H9 (cell line): ENCODE results near the gene IFNA13. TPM values are rescaled to one million over a fixed set of nuclear protein-coding genes. Genes with fewer than 3 reads are reported as not detected.

ENCODE experiments used
- DNase-seq: peaks from one replicate; pipeline ENCODE4 v3.0.0-alpha.2; 2017
- H2AFZ ChIP-seq: one replicate; pipeline ENCODE4 v1.6.1; 2013; ENCODE audit warnings: mild to moderate bottlenecking, low read length, control low read depth, moderate library complexity
- H2AK5ac ChIP-seq: 2 replicates; pipeline ENCODE4 v1.6.1; 2013; ENCODE audit warnings: low read length, control low read depth, mixed read lengths; ENCODE audit not compliant: insufficient read length
- H2BK120ac ChIP-seq: one replicate; pipeline ENCODE4 v1.6.1; 2013; ENCODE audit warnings: low read depth, mild to moderate bottlenecking, low read length, control low read depth, inconsistent platforms; ENCODE audit not compliant: poor library complexity, severe bottlenecking
- H2BK12ac ChIP-seq: 2 replicates; pipeline ENCODE4 v1.6.1; 2013; ENCODE audit warnings: low read length, control low read depth, mixed read lengths, low read depth; ENCODE audit not compliant: insufficient read length
- H2BK15ac ChIP-seq: 2 replicates; pipeline ENCODE4 v1.6.1; 2013; ENCODE audit warnings: low read depth, low read length, control low read depth
- H2BK20ac ChIP-seq: one replicate; pipeline ENCODE4 v1.6.1; 2013; ENCODE audit warnings: low read depth, mild to moderate bottlenecking, low read length, control low read depth, inconsistent platforms; ENCODE audit not compliant: poor library complexity, severe bottlenecking
- H2BK5ac ChIP-seq: 2 replicates; pipeline ENCODE4 v1.6.1; 2013; ENCODE audit warnings: low read length, control low read depth, mixed read lengths; ENCODE audit not compliant: insufficient read length
- H3K14ac ChIP-seq: 2 replicates; pipeline ENCODE4 v1.6.1; 2013; ENCODE audit warnings: low read length, control low read depth; ENCODE audit not compliant: insufficient read depth
- H3K18ac ChIP-seq: 2 replicates; pipeline ENCODE4 v1.6.1; 2013; ENCODE audit warnings: low read depth, mild to moderate bottlenecking, mixed read lengths, low read length, control low read depth; ENCODE audit not compliant: insufficient read length
- H3K23ac ChIP-seq: 2 replicates; pipeline ENCODE4 v1.6.1; 2013; ENCODE audit warnings: low read length, control low read depth, mixed read lengths, low read depth; ENCODE audit not compliant: insufficient read length
- H3K23me2 ChIP-seq: 2 replicates; pipeline ENCODE4 v1.6.1; 2013; ENCODE audit warnings: low read depth, mild to moderate bottlenecking, mixed read lengths, low read length, control low read depth; ENCODE audit not compliant: insufficient read length, poor library complexity, severe bottlenecking
- H3K27ac ChIP-seq: 2 replicates; pipeline ENCODE4 v1.5.1; 2013; ENCODE audit warnings: low read length, control low read depth, mixed read lengths, low read depth; ENCODE audit not compliant: insufficient read length
- H3K27me3 ChIP-seq: 2 replicates; pipeline ENCODE4 v1.6.1; 2013; ENCODE audit warnings: low read length, control low read depth, inconsistent platforms; ENCODE audit not compliant: insufficient read depth
- H3K4ac ChIP-seq: 2 replicates; pipeline ENCODE4 v1.6.1; 2013; ENCODE audit warnings: low read depth, mild to moderate bottlenecking, control low read depth, inconsistent platforms, low read length, moderate library complexity
- H3K4me1 ChIP-seq: 2 replicates; pipeline ENCODE4 v1.6.1; 2013; ENCODE audit warnings: low read length, control low read depth, inconsistent platforms; ENCODE audit not compliant: insufficient read depth
- H3K4me2 ChIP-seq: 2 replicates; pipeline ENCODE4 v1.6.1; 2013; ENCODE audit warnings: low read length, control low read depth, mixed read lengths; ENCODE audit not compliant: insufficient read length, insufficient read depth
- H3K56ac ChIP-seq: 2 replicates; pipeline ENCODE4 v1.6.1; 2013; ENCODE audit warnings: low read depth, mild to moderate bottlenecking, mixed read lengths, low read length, control low read depth; ENCODE audit not compliant: insufficient read length
- H3K79me1 ChIP-seq: 2 replicates; pipeline ENCODE4 v1.6.1; 2013; ENCODE audit warnings: low read depth, mild to moderate bottlenecking, moderate library complexity, low read length, control low read depth, inconsistent platforms; ENCODE audit not compliant: insufficient read depth, poor library complexity, severe bottlenecking
- H3K79me2 ChIP-seq: 2 replicates; pipeline ENCODE4 v1.6.1; 2013; ENCODE audit warnings: low read length, control low read depth, inconsistent platforms; ENCODE audit not compliant: insufficient read depth
- H3K9ac ChIP-seq: 2 replicates; pipeline ENCODE4 v1.6.1; 2013; ENCODE audit warnings: low read length, control low read depth, mixed read lengths; ENCODE audit not compliant: insufficient read length; ENCODE audit errors: extremely low read depth
- H3K9me3 ChIP-seq: one replicate; pipeline ENCODE4 v1.6.1; 2013; ENCODE audit warnings: low read depth, low read length, inconsistent platforms; ENCODE audit not compliant: control insufficient read depth
- H3T11ph ChIP-seq: one replicate; pipeline ENCODE4 v1.6.1; 2013; ENCODE audit warnings: mild to moderate bottlenecking, low read length, control low read depth, inconsistent platforms
- H4K20me1 ChIP-seq: one replicate; pipeline ENCODE4 v1.6.1; 2013; ENCODE audit not compliant: control insufficient read depth, insufficient read length, insufficient read depth
- H4K5ac ChIP-seq: 2 replicates; pipeline ENCODE4 v1.6.1; 2013; ENCODE audit warnings: low read depth, mild to moderate bottlenecking, mixed read lengths, low read length, control low read depth; ENCODE audit not compliant: insufficient read length
- H4K8ac ChIP-seq: replicated peaks from 2 replicates; pipeline ENCODE4 v1.6.1; 2013; ENCODE audit warnings: low read length, control low read depth, mixed read lengths, low read depth; ENCODE audit not compliant: insufficient read length
- H4K91ac ChIP-seq: 2 replicates; pipeline ENCODE4 v1.6.1; 2013; ENCODE audit warnings: low read depth, mild to moderate bottlenecking, moderate library complexity, mixed read lengths, low read length, control low read depth; ENCODE audit not compliant: insufficient read length
- H3K27ac Mint-ChIP-seq, 3 experiments: 2 replicates in 2 of 3; 3 replicates in 1 of 3; pipeline ENCODE4 v1.8.0; 2020 to 2021; ENCODE audit warnings: mixed read lengths in 3 of 3, mild to moderate bottlenecking in 1 of 3, moderate library complexity in 1 of 3
- H3K27me3 Mint-ChIP-seq: 2 replicates; pipeline ENCODE4 v1.8.0; 2021; ENCODE audit warnings: low read depth, mild to moderate bottlenecking, moderate library complexity, mixed read lengths
- H3K36me3 Mint-ChIP-seq, 3 experiments: 2 replicates in 2 of 3; 3 replicates in 1 of 3; pipeline ENCODE4 v1.8.0; 2020 to 2021; ENCODE audit warnings: low read depth in 3 of 3, mixed read lengths in 3 of 3; ENCODE audit not compliant: insufficient read depth in 1 of 3
- H3K4me1 Mint-ChIP-seq, 2 experiments: 2 replicates each; pipeline ENCODE4 v1.8.0; 2020; ENCODE audit warnings: mixed read lengths in 2 of 2
- H3K4me3 Mint-ChIP-seq, 2 experiments: 2 replicates in 1 of 2; 3 replicates in 1 of 2; pipeline ENCODE4 v1.8.0; 2020 to 2021; ENCODE audit warnings: mild to moderate bottlenecking in 2 of 2, mixed read lengths in 2 of 2, moderate library complexity in 1 of 2
- H3K9me3 Mint-ChIP-seq, 2 experiments: 2 replicates in 1 of 2; 3 replicates in 1 of 2; pipeline ENCODE4 v1.8.0; 2020; ENCODE audit warnings: mild to moderate bottlenecking in 2 of 2, mixed read lengths in 2 of 2, moderate library complexity in 1 of 2
- CTCF ChIP-seq: fragments of 200-600 bp; sonication (generic); conservative IDR thresholded peaks from 3 replicates; pipeline ENCODE4 v1.8.0; 2021; ENCODE audit warnings: antibody characterized with exemption, mild to moderate bottlenecking
- WGBS: extraction: QIAGEN DNeasy Blood & Tissue Kit; methylation state at CpG from one replicate; pipeline ENCODE4 v1.1.7; 2013; ENCODE audit warnings: missing lambda C conversion rate, low lambda C conversion rate, mixed read lengths; ENCODE audit not compliant: insufficient read length; ENCODE audit errors: extremely low coverage; 5-methylcytosine and 5-hydroxymethylcytosine counted together
- total RNA-seq: library from RNA; stranded (reverse); gene quantifications from 2 replicates; pipeline ENCODE4 v1.2.1, GENCODE V29; 2021

IFNA13 gene
- total RNA-seq, 1 experiment from 2014 or later = not detected

- Histone ChIP-seq H3K14ac (no peak overlapping the region), H2BK120ac (no peak overlapping the region), H2AK5ac (no peak overlapping the region), H3K56ac (no peak overlapping the region), H3K9me3 (no peaks in the 10 kb centered on the region), H4K91ac (no peak overlapping the region), H3K4me1 (no peaks in the 10 kb centered on the region), H3K79me2 (no peaks in the 10 kb centered on the region), H3K4ac (no peak overlapping the region), H2BK15ac (no peak overlapping the region), H2BK20ac (no peak overlapping the region), H3K4me2 (no peak overlapping the region), H4K5ac (no peak overlapping the region), H2BK12ac (no peak overlapping the region), H3K23ac (no peak overlapping the region), H3K79me1 (no peaks in the 10 kb centered on the region), H4K8ac (no peak overlapping the region), H3K23me2 (no peaks in the 10 kb centered on the region), H2AFZ (no peak overlapping the region), H4K20me1 (no peaks in the 10 kb centered on the region), H3T11ph (no peak overlapping the region), H2BK5ac (no peak overlapping the region), H3K27me3 (no peaks in the 10 kb centered on the region), H3K9ac (no peak overlapping the region), H3K27ac (no peak overlapping the region), H3K18ac (no peak overlapping the region)
- H3K4me3 Mint-ChIP-seq = no peak overlapping the region
- no peak for DNase-seq
- peaks cover 15% of the 10 kb centered on the region for H3K27me3 Mint-ChIP-seq
- no peak overlapping the region for H3K27ac Mint-ChIP-seq
- 0 out of 7 replicates have a peak, but pooled peaks cover 0 to 3% (median 0%) of the 10 kb centered on the region in 3 experiments for H3K36me3 Mint-ChIP-seq
- peak; percentile 79 for TF ChIP-seq CTCF
- H3K4me1 Mint-ChIP-seq = peaks cover 3 to 4% of the 10 kb centered on the region in 2 experiments
- no peaks in the 10 kb centered on the region for H3K9me3 Mint-ChIP-seq
- no CpG with 5 or more reads among the region's 7 CpGs for WGBS
Observed at GRCh38 chr9:21317956-21318923, 49.6 kb downstream of the IFNA13 start.

Other genes with a start within 250 kb of the IFNA13 start
- gene IFNW1, start 226.2 kb downstream of the IFNA13 start, total RNA-seq = not detected in 2 replicates
- not detected in 2 replicates for gene IFNA21, start 201.4 kb downstream of the IFNA13 start, total RNA-seq
- not detected in 2 replicates for gene IFNA4, start 180.5 kb downstream of the IFNA13 start, total RNA-seq
- not detected in 2 replicates for gene IFNA7, start 165.9 kb downstream of the IFNA13 start, total RNA-seq
- not detected in 2 replicates for gene IFNA10, start 160.9 kb downstream of the IFNA13 start, total RNA-seq
- not detected in 2 replicates for gene IFNA16, start 150.7 kb downstream of the IFNA13 start, total RNA-seq
- not detected in 2 replicates for gene IFNA17, start 139.8 kb downstream of the IFNA13 start, total RNA-seq
- not detected in 2 replicates for gene IFNA14, start 128.1 kb downstream of the IFNA13 start, total RNA-seq
- not detected in 2 replicates for gene IFNA5, start 62.7 kb downstream of the IFNA13 start, total RNA-seq
- 17.4 and 18.2 TPM in 2 replicates for gene KLHL9, start 32.7 kb downstream of the IFNA13 start, total RNA-seq
- gene IFNA6, start 17.2 kb downstream of the IFNA13 start, total RNA-seq = not detected in 2 replicates
- not detected in 2 replicates for gene IFNA2, start 17.3 kb upstream of the IFNA13 start, total RNA-seq
- not detected in 2 replicates for gene IFNA8, start 41.1 kb upstream of the IFNA13 start, total RNA-seq
- not detected in 2 replicates for gene IFNA1, start 72.4 kb upstream of the IFNA13 start, total RNA-seq
- gene IFNE, start 114.3 kb upstream of the IFNA13 start, total RNA-seq = not detected in 2 replicates